K562 (cell line): ENCODE data around the gene RIPOR2. TPM values are rescaled to one million over a fixed set of nuclear protein-coding genes. Genes with fewer than 3 reads are reported as not detected.

ENCODE experiments used
- ATAC-seq: fragments of 200-7000 bp; cut with Tn5 transposase; 3 replicates; pipeline ENCODE4 v1.9.1; 2020; ENCODE audit warnings: moderate library complexity
- BruUV-seq: library from RNA; stranded (reverse); fragments of 400-500 nt; replicated peaks from 2 replicates; lab custom pipeline; 2021; lab: Mats Ljungman, UMichigan
- CTCF ChIA-PET: fragments of 300-600 bp; formaldehyde crosslinking; extraction: SDS; loops from one replicate; lab custom pipeline; 2021; ENCODE audit warnings: low intra/inter-chr PET ratio; lab: Yijun Ruan, JAX
- POLR2A ChIA-PET: fragments of 300-600, 350-650 bp; sonication (Branson Sonifier 250); formaldehyde crosslinking; extraction: SDS; loops from one replicate; lab custom pipeline; 2021; ENCODE audit warnings: antibody characterized with exemption, inconsistent platforms; lab: Yijun Ruan, JAX
- DNase-seq, 4 experiments: peaks; one replicate each; pipeline versions ENCODE4 v3.0.0 to v3.0.0-alpha.2; 2011 to 2018; ENCODE audit warnings: low spot score in 3 of 4, mixed read lengths in 3 of 4; ENCODE audit errors: extremely low read depth in 1 of 4
- FAIRE-seq: peaks from 2 replicates; lab custom pipeline; 2011; peaks lifted over from hg19 to GRCh38; lab: Jason Lieb, UNC
- H2AFZ ChIP-seq: 2 replicates; pipeline ENCODE4 v1.6.0; 2011; ENCODE audit warnings: low read depth, low read length, control low read depth, inconsistent platforms
- H3K27ac ChIP-seq: fragments of 200-600 bp; 3 replicates; pipeline ENCODE4 v1.8.0; 2011; ENCODE audit warnings: low read depth, mild to moderate bottlenecking, control low read depth, inconsistent platforms, low read length, moderate library complexity, mixed read lengths; ENCODE audit errors: extremely low read depth
- H3K27me3 ChIP-seq, 2 experiments: fragments of 300-600 bp in 1 of 2; 2 replicates in 1 of 2; 3 replicates in 1 of 2; pipeline versions ENCODE4 v1.6.0 to v1.8.0; 2011; ENCODE audit warnings: inconsistent platforms in 2 of 2, low read length in 2 of 2, mild to moderate bottlenecking in 1 of 2, mixed read lengths in 1 of 2, moderate library complexity in 1 of 2; ENCODE audit not compliant: control insufficient read depth in 2 of 2, insufficient read depth in 2 of 2
- H3K36me3 ChIP-seq: fragments of 300-600 bp; 3 replicates; pipeline ENCODE4 v1.8.0; 2011; ENCODE audit warnings: mild to moderate bottlenecking, low read length, inconsistent platforms; ENCODE audit not compliant: control insufficient read depth, insufficient read depth
- H3K4me1 ChIP-seq, 2 experiments: fragments of 200-600 bp in 1 of 2; replicated peaks in 1 of 2; 2 replicates in 1 of 2; 3 replicates in 1 of 2; pipeline versions ENCODE4 v1.5.1 to v1.8.0; 2011; ENCODE audit warnings: inconsistent platforms in 2 of 2, low read length in 2 of 2, mild to moderate bottlenecking in 1 of 2, mixed read lengths in 1 of 2, moderate library complexity in 1 of 2; ENCODE audit not compliant: control insufficient read depth in 2 of 2, insufficient read depth in 2 of 2
- H3K4me2 ChIP-seq: 2 replicates; pipeline ENCODE4 v1.6.1; 2011; ENCODE audit warnings: low read length, control low read depth, inconsistent platforms, mixed read lengths; ENCODE audit not compliant: insufficient read depth
- H3K4me3 ChIP-seq: fragments of 200-600 bp; sonication (generic), shearing (Covaris generic); 2 replicates; pipeline ENCODE4 v1.5.1; 2016; ENCODE audit warnings: control low read depth, inconsistent platforms
- H3K79me2 ChIP-seq: fragments of 200-600 bp; 3 replicates; pipeline ENCODE4 v1.8.0; 2011; ENCODE audit warnings: low read length, inconsistent platforms; ENCODE audit not compliant: control insufficient read depth, insufficient read depth
- H3K9ac ChIP-seq, 2 experiments: 2 replicates each; pipeline versions ENCODE4 v1.6.0 to v1.6.1; 2011; ENCODE audit warnings: low read depth in 2 of 2, low read length in 2 of 2, control low read depth in 1 of 2, inconsistent platforms in 1 of 2, mild to moderate bottlenecking in 1 of 2, mixed read lengths in 1 of 2; ENCODE audit not compliant: insufficient read depth in 1 of 2
- H3K9me1 ChIP-seq: one replicate; pipeline ENCODE4 v1.6.0; 2011; ENCODE audit warnings: inconsistent platforms, mild to moderate bottlenecking, low read length, moderate library complexity; ENCODE audit not compliant: control insufficient read depth, insufficient read depth
- H3K9me3 ChIP-seq: replicated peaks from 2 replicates; pipeline ENCODE4 v1.5.1; 2011; ENCODE audit warnings: low read depth, low read length, inconsistent platforms; ENCODE audit not compliant: control insufficient read depth, insufficient read depth
- H4K20me1 ChIP-seq: replicated peaks from 2 replicates; pipeline ENCODE4 v1.6.1; 2011; ENCODE audit warnings: low read length, inconsistent platforms, mixed read lengths; ENCODE audit not compliant: control insufficient read depth, insufficient read depth
- ARID1B ChIP-seq: fragments of 450-650 bp; IDR thresholded peaks from 2 replicates; pipeline ENCODE4 v1.6.1; 2016; ENCODE audit warnings: antibody characterized with exemption, mild to moderate bottlenecking, inconsistent platforms
- ARNT ChIP-seq, 2 experiments: fragments of 450-650 bp; IDR thresholded peaks; 2 replicates each; pipeline ENCODE4 v1.6.1; 2016; ENCODE audit warnings: mild to moderate bottlenecking in 1 of 2
- CBX5 ChIP-seq: IDR thresholded peaks from 2 replicates; pipeline ENCODE4 v1.6.1; 2014; ENCODE audit warnings: low read depth, borderline replicate concordance
- CUX1 ChIP-seq: fragments of 200-800 bp; sonication (Bioruptor generic); IDR thresholded peaks from 2 replicates; pipeline ENCODE4 v1.6.1; 2016; ENCODE audit warnings: missing genetic modification characterization, missing compliant biosample characterization
- DACH1 ChIP-seq: fragments of 450-650 bp; IDR thresholded peaks from 2 replicates; pipeline ENCODE4 v1.6.1; 2018; ENCODE audit not compliant: partially characterized antibody
- ETV1 ChIP-seq: fragments of 450-650 bp; conservative IDR thresholded peaks from 2 replicates; pipeline ENCODE4 v1.6.1; 2016; ENCODE audit warnings: missing genetic modification characterization, control low read depth, low read depth, missing compliant biosample characterization
- HDAC3 ChIP-seq: fragments of 450-650 bp; IDR thresholded peaks from 2 replicates; pipeline ENCODE4 v1.6.1; 2018; ENCODE audit warnings: borderline replicate concordance, mild to moderate bottlenecking, moderate library complexity; ENCODE audit not compliant: partially characterized antibody
- L3MBTL2 ChIP-seq: fragments of 450-650 bp; IDR thresholded peaks from 2 replicates; pipeline ENCODE4 v1.6.1; 2016; ENCODE audit warnings: mild to moderate bottlenecking, moderate library complexity
- RUNX1 ChIP-seq: sonication (generic); IDR thresholded peaks from 2 replicates; pipeline ENCODE4 v1.6.1; 2016; ENCODE audit warnings: antibody characterized with exemption, low read depth
- SMAD3 ChIP-seq: fragments of 450-650 bp; formaldehyde crosslinking; conservative IDR thresholded peaks from 2 replicates; pipeline ENCODE4 v1.4.0; 2020; ENCODE audit warnings: mild to moderate bottlenecking
- SRSF3 ChIP-seq: fragments of 200-400 bp; formaldehyde crosslinking; IDR thresholded peaks from 2 replicates; pipeline ENCODE4 v1.6.1; 2016; ENCODE audit warnings: mild to moderate bottlenecking, low read length, moderate library complexity; ENCODE audit not compliant: insufficient read depth
- U2AF1 ChIP-seq: fragments of 200-400 bp; formaldehyde crosslinking; optimal IDR thresholded peaks from 2 replicates; pipeline ENCODE3; 2017; ENCODE audit warnings: mild to moderate bottlenecking, low read depth, low read length, moderate library complexity
- ZEB2 ChIP-seq: fragments of 450-650 bp; IDR thresholded peaks from 2 replicates; pipeline ENCODE4 v1.6.1; 2016
- ZNF175 ChIP-seq: fragments of 200-800 bp; sonication (Bioruptor generic); IDR thresholded peaks from 2 replicates; pipeline ENCODE4 v1.6.1; 2016; ENCODE audit warnings: low read depth, mild to moderate bottlenecking, missing genetic modification characterization, missing compliant biosample characterization
- ZNF740 ChIP-seq, 3 experiments: fragments of 200-800 bp in 1 of 3; sonication (Bioruptor generic) in 1 of 3; sonication (generic) in 1 of 3; formaldehyde crosslinking in 1 of 3; IDR thresholded peaks; 2 replicates each; pipeline versions ENCODE4 v1.6.1 to v1.8.0; 2016 to 2022; ENCODE audit warnings: mild to moderate bottlenecking in 2 of 3, missing compliant biosample characterization in 2 of 3, missing genetic modification characterization in 2 of 3, missing genetic modification reagents in 1 of 3
- ZZZ3 ChIP-seq: fragments of 450-650 bp; IDR thresholded peaks from 2 replicates; pipeline ENCODE4 v1.6.1; 2016; ENCODE audit warnings: antibody characterized with exemption, mild to moderate bottlenecking, moderate library complexity
- WGBS: fragments of 100-300 bp; shearing (Covaris generic); methylation state at CpG from one replicate; pipeline ENCODE4 v1.1.6; 2016; ENCODE audit warnings: low coverage, mixed read lengths; ENCODE audit not compliant: insufficient coverage; ENCODE audit errors: missing lambda C conversion rate; 5-methylcytosine and 5-hydroxymethylcytosine counted together
- in situ Hi-C: fragments of 300-500 bp; cut with MboI; formaldehyde crosslinking; loops from 4 replicates; pipeline ENCODE4 v1.15.0; 2018; ENCODE audit warnings: inconsistent platforms, mixed read lengths
- intact Hi-C: fragments of 100-400 bp; cut with micrococcal nuclease; formaldehyde crosslinking; loops from 2 replicates; pipeline ENCODE4 v1.14.2; 2022
- polyA plus RNA-seq, 8 experiments: library from polyadenylated mRNA; depleted of rRNA in 4 of 8; stranded (reverse) in 5 of 8; unstranded in 3 of 8; fragments of >200 nt; fragmentation: Nextera tagmentation in 2 of 8; fragmentation: Illumina TruSeq in 1 of 8; extraction: Ambion mirVana in 2 of 8; extraction: Trizol in 1 of 8; gene quantifications; 2 replicates each; pipeline versions ENCODE4 v1.2.1 to v1.2.3, GENCODE V29; 2011 to 2014; ENCODE audit warnings: inconsistent platforms in 1 of 8, missing spikeins in 1 of 8
- total RNA-seq, 7 experiments: library from RNA; depleted of rRNA in 6 of 7; stranded (reverse); fragments of >200 nt in 6 of 7; fragmentation: Illumina TruSeq in 2 of 7; extraction: Trizol in 2 of 7; gene quantifications; 2 replicates each; pipeline versions ENCODE4 v1.2.1 to v1.2.3, GENCODE V29; 2011 to 2021; ENCODE audit warnings: low replicate concordance in 1 of 7

RIPOR2 gene
- total and polyA plus RNA-seq, 9 of the 15 experiments (the other 6 are each of a cell fraction or from before 2014, with no cell fraction given) = 0.04 to 1.0 (median 0.47) TPM; not detected in 2

GRCh38 chr6:24918641-24919055 is 17.1 kb downstream of the RIPOR2 start:
- no TSS peak for BruUV-seq
- intact Hi-C loops = no loop called here
- no peak overlapping the region for H3K9ac ChIP-seq
- TF ChIP-seq ZNF175 (CRISPR knock-in tag) = no peak
- TF ChIP-seq CBX5 = no peak
- no peak for TF ChIP-seq CUX1 (CRISPR knock-in tag)
- TF ChIP-seq ZZZ3 = no peak
- TF ChIP-seq ARNT (IDR thresholded peaks at IDR 0.05) = no peak
- no peak for TF ChIP-seq DACH1
- TF ChIP-seq ZNF740 (CRISPR knock-in tag; IDR thresholded peaks at IDR 0.05) = no peak
- no peak for TF ChIP-seq ZNF740 (tag; IDR thresholded peaks at IDR 0.05)
- TF ChIP-seq U2AF1 = no peak
- no peak for TF ChIP-seq SMAD3 (CRISPR knock-in tag)
- no peak for TF ChIP-seq SRSF3
- TF ChIP-seq RUNX1 = no peak
- TF ChIP-seq ETV1 (tag) = no peak
- TF ChIP-seq HDAC3 = no peak
- no peak for TF ChIP-seq ARID1B
- no peak for TF ChIP-seq ZEB2
- TF ChIP-seq L3MBTL2 = no peak
- peaks cover 0 to 2% of the 10 kb centered on the region in 2 experiments; a peak in 1 of 5 replicates for H3K4me1 ChIP-seq
- in situ Hi-C loops = no loop called here
- CTCF ChIA-PET = no interaction called here
- H3K36me3 ChIP-seq = no peaks in the 10 kb centered on the region
- H3K9me1 ChIP-seq = no peaks in the 10 kb centered on the region
- no peaks in the 10 kb centered on the region for H4K20me1 ChIP-seq
- no peaks in the 10 kb centered on the region for H3K79me2 ChIP-seq
- H3K4me2 ChIP-seq = no peak overlapping the region
- H3K27ac ChIP-seq = no peak overlapping the region
- H3K4me3 ChIP-seq = no peak overlapping the region
- POLR2A ChIA-PET = interaction anchor here (1.0 kb wide), 1 partner anchor 9 kb away, joined by 5 read pairs; no protein-coding TSS in a partner anchor
- peaks cover 14 to 22% of the 10 kb centered on the region in 2 experiments; a peak in 4 of 5 replicates for H3K27me3 ChIP-seq
- DNase-seq (no peak), ATAC-seq (no peak), FAIRE-seq (no peak)
- no peak overlapping the region for H2AFZ ChIP-seq
- WGBS = 0% methylated on average over 1 of the region's 1 CpG
- H3K9me3 ChIP-seq = no peaks in the 10 kb centered on the region; the same call in 1 of the 2 replicates
